Measurements from ENCODE around the gene ELN. TPM values are rescaled to one million over a fixed set of nuclear protein-coding genes. Genes with fewer than 3 reads are reported as not detected.
"Not testable (repeated sequence)": the region's sequence is repeated elsewhere in the genome, so short reads cannot be mapped to it uniquely, and the experiment has no call there.

The ELN gene
- total RNA-seq, 1 donor from 2014 or later, result 15,554 TPM

GRCh38 chr7:74044366-74045350 lies 16.7 kb downstream of the ELN start:
- no peak overlapping the region for H3K4me3 Mint-ChIP-seq (ENCODE audit: unreplicated experiment)
- H3K36me3 Mint-ChIP-seq (ENCODE audit: low read depth), result peaks cover 45% of the 10 kb centered on the region
- H3K4me1 Mint-ChIP-seq (ENCODE audit: low read depth), result peaks cover 25% of the 10 kb centered on the region
- H3K9me3 Mint-ChIP-seq (ENCODE audit: low read depth), result no peaks in the 10 kb centered on the region
- DNase-seq (ENCODE audit: low spot score), result no peak
- no peaks in the 10 kb centered on the region for H3K27me3 Mint-ChIP-seq (ENCODE audit: low read depth)
- H3K27ac Mint-ChIP-seq (ENCODE audit: unreplicated experiment), result peak overlapping the region; percentile 86
- no peak for TF ChIP-seq CTCF (IDR thresholded peaks at IDR 0.05)

GRCh38 chr7:74046581-74046980 lies 18.6 kb downstream of the ELN start:
- H3K27me3 Mint-ChIP-seq (ENCODE audit: low read depth); DNase-seq (ENCODE audit: low spot score); H3K9me3 Mint-ChIP-seq (ENCODE audit: low read depth); H3K4me3 Mint-ChIP-seq (ENCODE audit: unreplicated experiment): not testable (repeated sequence)
- H3K36me3 Mint-ChIP-seq (ENCODE audit: low read depth), result peaks cover 33% of the 10 kb centered on the region
- peak overlapping the region; percentile 74 for H3K27ac Mint-ChIP-seq (ENCODE audit: unreplicated experiment)
- H3K4me1 Mint-ChIP-seq (ENCODE audit: low read depth), result peaks cover 22% of the 10 kb centered on the region

GRCh38 chr7:74047804-74048380 lies 19.9 kb downstream of the ELN start:
- Mint-ChIP-seq H3K27me3 (ENCODE audit: low read depth) (no peaks in the 10 kb centered on the region), H3K36me3 (ENCODE audit: low read depth) (peaks cover 40% of the 10 kb centered on the region), H3K4me3 (ENCODE audit: unreplicated experiment) (no peak overlapping the region), H3K27ac (ENCODE audit: unreplicated experiment) (peak overlapping the region; percentile 74), H3K9me3 (ENCODE audit: low read depth) (no peaks in the 10 kb centered on the region), H3K4me1 (ENCODE audit: low read depth) (peaks cover 29% of the 10 kb centered on the region)
- DNase-seq (ENCODE audit: low spot score), result no peak
- no peak for TF ChIP-seq CTCF (IDR thresholded peaks at IDR 0.05)

- H3K4me1 Mint-ChIP-seq (ENCODE audit: low read depth), result peaks cover 26% of the 10 kb centered on the region
- peaks cover 44% of the 10 kb centered on the region for H3K36me3 Mint-ChIP-seq (ENCODE audit: low read depth)
- no peak overlapping the region for H3K4me3 Mint-ChIP-seq (ENCODE audit: unreplicated experiment)
- TF ChIP-seq CTCF (IDR thresholded peaks at IDR 0.05), result no peak
- no peaks in the 10 kb centered on the region for H3K9me3 Mint-ChIP-seq (ENCODE audit: low read depth)
- H3K27me3 Mint-ChIP-seq (ENCODE audit: low read depth), result no peaks in the 10 kb centered on the region
- H3K27ac Mint-ChIP-seq (ENCODE audit: unreplicated experiment), result no peak overlapping the region
- DNase-seq (ENCODE audit: low spot score), result no peak
Measured at GRCh38 chr7:74048999-74049599, 21.1 kb downstream of the ELN start.

- Mint-ChIP-seq H3K27me3 (ENCODE audit: low read depth) (no peaks in the 10 kb centered on the region), H3K4me1 (ENCODE audit: low read depth) (peaks cover 22% of the 10 kb centered on the region), H3K4me3 (ENCODE audit: unreplicated experiment) (no peak overlapping the region), H3K9me3 (ENCODE audit: low read depth) (no peaks in the 10 kb centered on the region), H3K36me3 (ENCODE audit: low read depth) (peaks cover 52% of the 10 kb centered on the region), H3K27ac (ENCODE audit: unreplicated experiment) (no peak overlapping the region)
- no peak for TF ChIP-seq CTCF (IDR thresholded peaks at IDR 0.05)
- no peak for DNase-seq (ENCODE audit: low spot score)
Measured at GRCh38 chr7:74049997-74050798, 22.2 kb downstream of the ELN start.

Data from chondrocyte (in vitro differentiated cells).